Muscle layer of duodenum (tissue), 2 donors: ENCODE results near the gene CPSF4.
"Not testable (repeated sequence)": the region's sequence is repeated elsewhere in the genome, so short reads cannot be mapped to it uniquely, and the experiment has no call there.

Experiments used
- H3K27ac ChIP-seq: one replicate; pipeline ENCODE4 v1.7.0; 2013; ENCODE audit warnings: mild to moderate bottlenecking, low read length
- H3K27me3 ChIP-seq: one replicate; pipeline ENCODE4 v1.7.0; 2013; ENCODE audit warnings: low read depth, mild to moderate bottlenecking, control low read depth, low read length
- H3K36me3 ChIP-seq, 2 donors: one replicate each; pipeline ENCODE4 v1.7.0; 2013; ENCODE audit warnings: low read length in 2 of 2, control low read depth in 1 of 2, mild to moderate bottlenecking in 1 of 2; ENCODE audit not compliant: insufficient read depth in 2 of 2, control insufficient read depth in 1 of 2
- H3K4me1 ChIP-seq, 2 donors: one replicate each; pipeline ENCODE4 v1.7.0; 2013; ENCODE audit warnings: low read length in 2 of 2, mild to moderate bottlenecking in 2 of 2, control low read depth in 1 of 2, moderate library complexity in 1 of 2; ENCODE audit not compliant: insufficient read depth in 2 of 2, control insufficient read depth in 1 of 2
- H3K4me3 ChIP-seq, 2 donors: one replicate each; pipeline ENCODE4 v1.7.0; 2013; ENCODE audit warnings: low read length in 2 of 2, low read depth in 1 of 2, mild to moderate bottlenecking in 1 of 2
- H3K9me3 ChIP-seq, 2 donors: one replicate each; pipeline ENCODE4 v1.7.0; 2013; ENCODE audit warnings: low read length in 2 of 2, control low read depth in 1 of 2, mild to moderate bottlenecking in 1 of 2; ENCODE audit not compliant: control insufficient read depth in 1 of 2
- donor health status: healthy.

Gene CPSF4

GRCh38 chr7:99498546-99498944 lies 59.8 kb downstream of the CPSF4 start:
- H3K27me3 ChIP-seq: no peaks in the 10 kb centered on the region
- H3K4me1 ChIP-seq: peaks cover 4 to 24% of the 10 kb centered on the region in 2 donors
- peak overlapping the region; percentile 99 for H3K27ac ChIP-seq
- peaks cover 9 to 11% of the 10 kb centered on the region in 2 donors for H3K9me3 ChIP-seq
- H3K4me3 ChIP-seq: peak overlapping the region; percentile 99 to 100
- peaks cover 14 to 41% of the 10 kb centered on the region in 2 donors for H3K36me3 ChIP-seq

- Histone ChIP-seq H3K36me3 (peaks cover 6 to 33% of the 10 kb centered on the region in 2 donors), H3K4me3 (peak overlapping the region; percentile 99 to 100), H3K9me3 (peaks cover under 1 to 3% of the 10 kb centered on the region in 2 donors), H3K4me1 (peaks cover 4 to 29% of the 10 kb centered on the region in 2 donors), H3K27ac (peak overlapping the region; percentile 99), H3K27me3 (no peaks in the 10 kb centered on the region)
Measured at GRCh38 chr7:99499371-99499720, 60.6 kb downstream of the CPSF4 start.

GRCh38 chr7:99499721-99500636 lies 61.2 kb downstream of the CPSF4 start, which contains the start of gene ZNF394:
Gene ZNF394, minus strand, starts transcription at chr7:99500281. Its CDS starts 188 bp downstream, at chr7:99500093.
- Histone ChIP-seq H3K27ac (peak within 1 kb of the TSS; percentile 99), H3K9me3 (peaks cover 0 to 2% of the 10 kb centered on the region in 2 donors), H3K4me3 (peak within 1 kb of the TSS; percentile 99 to 100), H3K36me3 (peaks cover 4 to 28% of the 10 kb centered on the region in 2 donors), H3K4me1 (peaks cover 4 to 29% of the 10 kb centered on the region in 2 donors), H3K27me3 (no peaks in the 10 kb centered on the region)

- H3K4me3 ChIP-seq: peak overlapping the region; percentile 99 to 100
- H3K36me3 ChIP-seq: peaks cover 4 to 21% of the 10 kb centered on the region in 2 donors
- H3K27ac ChIP-seq: peak overlapping the region; percentile 99
- H3K4me1 ChIP-seq: peaks cover 6 to 32% of the 10 kb centered on the region in 2 donors
- H3K9me3 ChIP-seq: no peaks in the 10 kb centered on the region
- H3K27me3 ChIP-seq: no peaks in the 10 kb centered on the region
Measured at GRCh38 chr7:99500637-99501009, 61.9 kb downstream of the CPSF4 start.

- not testable (repeated sequence) for H3K27me3 ChIP-seq, H3K27ac ChIP-seq, H3K9me3 ChIP-seq
- Histone ChIP-seq H3K4me1 (peaks cover 12 to 38% of the 10 kb centered on the region in 2 donors), H3K36me3 (peaks cover 2 to 15% of the 10 kb centered on the region in 2 donors), H3K4me3 (peak overlapping the region in 1 of 2 donors; percentile 100)
Measured at GRCh38 chr7:99501236-99501635, 62.5 kb downstream of the CPSF4 start.

GRCh38 chr7:99504281-99504602 lies 65.5 kb downstream of the CPSF4 start:
- Histone ChIP-seq H3K27ac (peak overlapping the region; percentile 92), H3K4me1 (peaks cover 10 to 32% of the 10 kb centered on the region in 2 donors), H3K9me3 (no peaks in the 10 kb centered on the region), H3K36me3 (no peaks in the 10 kb centered on the region), H3K4me3 (peak overlapping the region; percentile 94 to 99), H3K27me3 (no peaks in the 10 kb centered on the region)

GRCh38 chr7:99504603-99505323 lies 66.0 kb downstream of the CPSF4 start, which contains the start of gene ZKSCAN5:
Gene ZKSCAN5, plus strand, starts transcription at chr7:99504662. Its CDS starts 1,383 bp downstream, at chr7:99506045.
- Histone ChIP-seq H3K9me3 (no peaks in the 10 kb centered on the region), H3K27ac (peak within 1 kb of the TSS; percentile 92), H3K4me3 (peak within 1 kb of the TSS; percentile 94 to 99), H3K27me3 (no peaks in the 10 kb centered on the region), H3K4me1 (peaks cover 10 to 32% of the 10 kb centered on the region in 2 donors), H3K36me3 (peaks cover 0 to 1% of the 10 kb centered on the region in 2 donors)

GRCh38 chr7:99505324-99505662 lies 66.5 kb downstream of the CPSF4 start:
- Histone ChIP-seq H3K27me3 (no peaks in the 10 kb centered on the region), H3K27ac (peak overlapping the region; percentile 92), H3K4me3 (peak overlapping the region; percentile 94 to 99), H3K9me3 (no peaks in the 10 kb centered on the region), H3K36me3 (peaks cover 0 to 4% of the 10 kb centered on the region in 2 donors), H3K4me1 (peaks cover 10 to 32% of the 10 kb centered on the region in 2 donors)
